Naive thymus-derived CD4-positive, alpha-beta T cell (primary cell): ENCODE results near the gene GPC4. TPM values are rescaled to one million over a fixed set of nuclear protein-coding genes. Genes with fewer than 3 reads are reported as not detected.

Source experiments
- ATAC-seq: fragments of 150-1000 bp; cut with Tn5 transposase; 2 replicates; pipeline ENCODE4 v1.10.0; 2021; ENCODE audit warnings: mild to moderate bottlenecking, moderate library complexity
- CTCF ChIA-PET: fragments of 350-600 bp; sonication (Branson Sonifier 250); formaldehyde crosslinking; loops from one replicate; lab custom pipeline; 2021; ENCODE audit warnings: antibody characterized with exemption; lab: Charles Lee
- POLR2A ChIA-PET: fragments of 350-600 bp; sonication (Branson Sonifier 250); formaldehyde crosslinking; loops from one replicate; lab custom pipeline; 2021; ENCODE audit warnings: antibody characterized with exemption, inconsistent platforms; lab: Charles Lee
- DNase-seq, 9 donors: peaks; one replicate each; pipeline versions ENCODE4 v3.0.0 to v3.0.0-alpha.2; 2020 to 2022; ENCODE audit warnings: mixed read lengths in 1 of 9
- H3K27ac ChIP-seq: one replicate; pipeline ENCODE4 v1.7.0; 2013; ENCODE audit warnings: mild to moderate bottlenecking, low read depth, low read length, moderate library complexity
- H3K27me3 ChIP-seq, 2 donors: one replicate each; pipeline ENCODE4 v1.7.0; 2013; ENCODE audit warnings: low read length in 2 of 2, mild to moderate bottlenecking in 2 of 2, moderate library complexity in 2 of 2; ENCODE audit not compliant: control insufficient read depth in 2 of 2, insufficient read depth in 2 of 2
- H3K36me3 ChIP-seq, 3 experiments: 1 replicate in 2 of 3; 2 replicates in 1 of 3; pipeline ENCODE4 v1.7.0; 2013; ENCODE audit warnings: low read length in 3 of 3, mild to moderate bottlenecking in 3 of 3, moderate library complexity in 1 of 3; ENCODE audit not compliant: insufficient read depth in 3 of 3, control insufficient read depth in 2 of 3
- H3K4me1 ChIP-seq, 2 donors: one replicate each; pipeline ENCODE4 v1.7.0; 2013; ENCODE audit warnings: low read length in 2 of 2, mild to moderate bottlenecking in 2 of 2, moderate library complexity in 1 of 2; ENCODE audit not compliant: control insufficient read depth in 2 of 2, insufficient read depth in 2 of 2
- H3K4me3 ChIP-seq: 2 replicates; pipeline ENCODE4 v1.7.0; 2013; ENCODE audit warnings: mild to moderate bottlenecking, low read length
- H3K9me3 ChIP-seq, 3 experiments: 1 replicate in 2 of 3; 2 replicates in 1 of 3; pipeline ENCODE4 v1.7.0; 2013; ENCODE audit warnings: low read length in 3 of 3; ENCODE audit not compliant: control insufficient read depth in 2 of 3
- H3K27ac Mint-ChIP-seq, 9 donors: one replicate each; pipeline ENCODE4 v1.8.0; 2020 to 2022; ENCODE audit warnings: mixed read lengths in 9 of 9, mild to moderate bottlenecking in 8 of 9, moderate library complexity in 5 of 9, inconsistent platforms in 2 of 9
- H3K27me3 Mint-ChIP-seq, 5 donors: one replicate each; pipeline ENCODE4 v1.8.0; 2021 to 2022; ENCODE audit warnings: mixed read lengths in 5 of 5, mild to moderate bottlenecking in 1 of 5
- H3K36me3 Mint-ChIP-seq, 5 donors: one replicate each; pipeline ENCODE4 v1.8.0; 2020 to 2022; ENCODE audit warnings: mixed read lengths in 5 of 5, mild to moderate bottlenecking in 3 of 5, inconsistent platforms in 1 of 5
- H3K4me1 Mint-ChIP-seq, 7 donors: one replicate each; pipeline ENCODE4 v1.8.0; 2020 to 2022; ENCODE audit warnings: mixed read lengths in 7 of 7, mild to moderate bottlenecking in 3 of 7, inconsistent platforms in 1 of 7
- H3K4me3 Mint-ChIP-seq, 10 donors: one replicate each; pipeline ENCODE4 v1.8.0; 2020 to 2022; ENCODE audit warnings: mild to moderate bottlenecking in 10 of 10, mixed read lengths in 10 of 10, moderate library complexity in 6 of 10, inconsistent platforms in 2 of 10
- H3K9me3 Mint-ChIP-seq, 11 donors: one replicate each; pipeline ENCODE4 v1.8.0; 2020 to 2022; ENCODE audit warnings: mixed read lengths in 11 of 11, mild to moderate bottlenecking in 4 of 11, inconsistent platforms in 1 of 11, moderate library complexity in 1 of 11
- intact Hi-C, 2 donors: fragments of 100-400 bp; cut with micrococcal nuclease; formaldehyde crosslinking; loops; one replicate each; pipeline ENCODE4 v1.15.1; 2023
- polyA plus RNA-seq, 2 donors: library from polyadenylated mRNA; unstranded; fragments of 300-500 nt; fragmentation: Illumina TruSeq; gene quantifications; one replicate each; pipeline ENCODE4 v1.2.3, GENCODE V29; 2021
- total RNA-seq, 6 experiments: library from RNA in 5 of 6; stranded (reverse) in 5 of 6; gene quantifications; 1 replicate in 5 of 6; 2 replicates in 1 of 6; pipeline ENCODE4 v1.2.3 and lab custom pipeline; 2021 to 2026

The GPC4 gene
- total and polyA plus RNA-seq, 7 experiments from 2014 or later = 0.20 TPM; not detected in 6

DNA sequence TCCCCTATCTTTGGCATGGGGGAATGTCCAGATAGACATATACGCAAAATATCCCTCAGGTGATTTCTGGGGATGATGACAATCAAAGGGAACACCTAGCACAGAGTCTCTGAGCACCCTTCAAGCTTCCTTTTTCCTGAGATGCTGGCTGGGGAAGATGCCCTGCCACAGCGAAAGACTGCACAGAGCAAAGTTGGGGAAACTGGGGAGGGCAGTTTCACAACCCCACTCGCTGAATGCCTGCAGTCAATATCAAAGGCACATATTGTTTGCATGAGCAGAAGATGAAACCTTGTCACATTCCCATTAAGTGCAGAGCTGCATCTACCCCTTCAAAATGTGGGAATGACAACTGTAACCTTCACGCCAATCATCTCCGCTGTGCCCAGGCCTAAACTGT is 2.6 kb downstream of the GPC4 start:
- Histone ChIP-seq H3K9me3 (no peaks in the 10 kb centered on the region), H3K36me3 (no peaks in the 10 kb centered on the region), H3K27ac (no peak overlapping the region), H3K4me1 (no peaks in the 10 kb centered on the region), H3K4me3 (no peak overlapping the region), H3K27me3 (no peaks in the 10 kb centered on the region)
- no peak for ATAC-seq
- no peaks in the 10 kb centered on the region for H3K9me3 Mint-ChIP-seq
- H3K4me1 Mint-ChIP-seq = peaks cover 0 to 17% (median 4%) of the 10 kb centered on the region in 7 donors
- intact Hi-C loops = no loop called here
- H3K27ac Mint-ChIP-seq = no peak overlapping the region
- CTCF ChIA-PET = no interaction called here
- H3K4me3 Mint-ChIP-seq = no peak overlapping the region
- peaks cover 0 to 5% (median 0%) of the 10 kb centered on the region in 5 donors for H3K36me3 Mint-ChIP-seq
- no peak for DNase-seq
- POLR2A ChIA-PET = no interaction called here
- peaks cover 7 to 53% (median 26%) of the 10 kb centered on the region in 5 donors for H3K27me3 Mint-ChIP-seq

DNA sequence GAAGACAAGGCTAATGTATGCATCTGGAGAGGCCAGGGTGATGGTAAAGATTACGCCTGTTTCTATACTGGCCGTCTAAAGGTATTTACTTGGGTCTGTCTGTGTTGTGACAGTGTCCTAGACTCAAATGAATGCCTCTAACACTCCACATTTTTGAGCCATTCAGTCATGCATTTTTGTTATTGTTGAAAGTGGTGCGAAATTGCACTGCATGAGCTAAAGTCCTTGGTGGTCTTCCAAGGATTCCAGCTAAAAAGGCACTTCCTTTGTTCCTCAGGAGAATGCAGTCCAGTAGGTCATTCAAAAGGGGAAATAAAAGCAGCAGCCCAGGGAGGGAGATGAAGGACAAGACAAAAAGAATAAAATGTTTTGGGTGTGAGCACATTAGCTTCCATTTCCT is 3.0 kb downstream of the GPC4 start:
- no peaks in the 10 kb centered on the region for H3K27me3 ChIP-seq
- ATAC-seq (no peak), DNase-seq (no peak)
- H3K36me3 Mint-ChIP-seq = peaks cover 0 to 5% (median 0%) of the 10 kb centered on the region in 5 donors
- H3K4me3 Mint-ChIP-seq = no peak overlapping the region
- no peaks in the 10 kb centered on the region for H3K9me3 ChIP-seq
- POLR2A ChIA-PET = no interaction called here
- H3K4me1 Mint-ChIP-seq = peaks cover 0 to 15% (median 4%) of the 10 kb centered on the region in 7 donors
- H3K9me3 Mint-ChIP-seq = peaks cover 0 to 2% (median 0%) of the 10 kb centered on the region in 11 donors
- H3K27ac Mint-ChIP-seq = no peak overlapping the region
- H3K36me3 ChIP-seq = no peaks in the 10 kb centered on the region
- intact Hi-C loops = no loop called here
- H3K27me3 Mint-ChIP-seq = peaks cover 5 to 49% (median 24%) of the 10 kb centered on the region in 5 donors
- CTCF ChIA-PET = no interaction called here
- no peak overlapping the region for H3K27ac ChIP-seq
- H3K4me3 ChIP-seq = no peak overlapping the region
- no peaks in the 10 kb centered on the region for H3K4me1 ChIP-seq

DNA sequence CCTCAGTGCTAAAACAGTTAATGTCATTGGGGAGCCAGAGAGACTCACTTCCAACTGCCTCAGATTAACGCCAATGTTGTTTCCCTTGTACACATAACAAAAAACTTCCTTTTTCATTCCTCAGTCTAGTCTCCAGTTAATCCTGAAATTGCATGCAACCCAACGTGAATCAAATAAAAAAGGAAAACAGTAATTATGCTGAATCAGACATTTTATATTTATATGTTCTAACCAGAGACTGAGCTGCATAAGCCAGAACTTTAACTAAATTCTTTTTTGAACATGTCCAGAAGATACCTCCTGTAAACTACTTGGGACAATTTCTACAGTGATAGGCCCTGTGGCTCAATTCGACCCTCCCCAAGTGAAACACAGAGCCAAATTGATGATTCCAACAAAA is 4.7 kb downstream of the GPC4 start:
- no peaks in the 10 kb centered on the region for H3K36me3 Mint-ChIP-seq

DNA sequence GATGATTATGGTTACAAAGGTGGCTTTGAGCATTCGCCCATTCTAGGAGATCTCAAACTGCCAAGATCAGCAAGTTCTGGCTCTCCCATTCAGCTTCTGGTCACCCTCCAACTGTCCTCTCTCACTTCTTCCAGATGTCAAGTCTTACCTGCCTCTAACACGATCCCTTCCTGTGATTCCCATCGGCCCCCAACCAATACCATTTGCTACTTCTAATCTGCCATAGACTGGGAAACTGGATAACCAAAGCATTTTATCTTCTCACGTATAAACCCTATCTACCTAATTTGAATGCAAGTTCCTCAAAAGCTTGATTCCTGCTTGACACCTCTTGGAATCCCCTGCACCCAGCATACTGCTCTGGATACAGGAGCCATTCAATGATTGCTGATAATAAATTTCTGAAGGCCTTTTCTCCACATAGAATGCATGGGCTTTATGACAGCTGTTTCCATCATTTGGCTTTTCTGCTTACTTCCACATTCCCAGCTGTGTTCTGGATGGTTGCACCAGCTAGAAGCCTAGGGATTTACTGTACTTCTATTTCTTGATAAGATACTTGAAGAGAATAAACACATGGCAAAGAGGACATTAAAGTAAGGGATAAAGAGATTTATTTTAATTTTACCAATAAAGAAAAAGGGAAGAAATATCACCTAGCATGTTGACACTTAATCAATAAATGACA is 9.6 kb downstream of the GPC4 start:
- CTCF ChIA-PET = no interaction called here
- no peaks in the 10 kb centered on the region for H3K36me3 Mint-ChIP-seq
- H3K27me3 ChIP-seq = no peaks in the 10 kb centered on the region
- no peaks in the 10 kb centered on the region for H3K4me1 ChIP-seq
- DNase-seq (no peak), ATAC-seq (no peak)
- H3K9me3 ChIP-seq = no peaks in the 10 kb centered on the region
- H3K4me3 ChIP-seq = no peak overlapping the region
- intact Hi-C loops = no loop called here
- POLR2A ChIA-PET = no interaction called here
- H3K27ac ChIP-seq = no peak overlapping the region
- H3K36me3 ChIP-seq = no peaks in the 10 kb centered on the region
- peaks cover 0 to 5% (median 0%) of the 10 kb centered on the region in 11 donors for H3K9me3 Mint-ChIP-seq
- no peak overlapping the region for H3K4me3 Mint-ChIP-seq
- H3K4me1 Mint-ChIP-seq = peaks cover 0 to 9% (median 7%) of the 10 kb centered on the region in 7 donors
- H3K27ac Mint-ChIP-seq = no peak overlapping the region
- H3K27me3 Mint-ChIP-seq = peaks cover 0 to 13% (median 8%) of the 10 kb centered on the region in 5 donors

More for the DNA sequence above, 4.7 kb downstream of the GPC4 start:
- intact Hi-C loops = no loop called here
- no peak overlapping the region for H3K4me3 ChIP-seq
- Mint-ChIP-seq H3K4me1 (peaks cover 0 to 10% (median 4%) of the 10 kb centered on the region in 7 donors), H3K9me3 (peaks cover 0 to 4% (median 0%) of the 10 kb centered on the region in 11 donors), H3K27me3 (peaks cover 0 to 36% (median 18%) of the 10 kb centered on the region in 5 donors), H3K4me3 (no peak overlapping the region), H3K27ac (no peak overlapping the region)
- CTCF ChIA-PET = interaction anchor here (0.6 kb wide), 1 partner anchor 110 kb away, joined by 3 read pairs; no protein-coding TSS in a partner anchor
- ATAC-seq = no peak
- no peak for DNase-seq
- POLR2A ChIA-PET = no interaction called here
- no peaks in the 10 kb centered on the region for H3K9me3 ChIP-seq
- H3K27me3 ChIP-seq = no peaks in the 10 kb centered on the region
- H3K4me1 ChIP-seq = no peaks in the 10 kb centered on the region
- H3K27ac ChIP-seq = no peak overlapping the region
- no peaks in the 10 kb centered on the region for H3K36me3 ChIP-seq

DNA sequence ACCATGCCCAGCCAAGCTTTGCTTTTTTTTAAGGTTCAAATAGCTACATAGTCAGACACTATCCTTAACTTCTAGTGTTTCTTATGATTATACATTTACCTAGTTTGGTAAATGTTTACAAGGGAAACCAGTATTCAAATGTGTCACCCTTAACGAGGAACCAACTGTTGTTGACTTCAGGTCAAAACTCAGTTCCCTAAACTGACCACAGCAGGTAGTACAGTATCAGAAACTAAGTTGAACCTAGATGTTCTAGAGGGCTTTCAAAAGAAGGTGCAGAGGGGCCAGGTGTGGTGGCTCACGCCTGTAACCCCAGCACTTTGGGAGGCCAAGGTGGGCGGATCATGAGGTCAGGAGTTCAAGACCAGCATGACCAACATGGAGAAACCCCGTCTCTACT is 11.3 kb downstream of the GPC4 start:
- no peak overlapping the region for H3K4me3 Mint-ChIP-seq
- Histone ChIP-seq H3K27me3 (no peaks in the 10 kb centered on the region), H3K4me1 (no peaks in the 10 kb centered on the region), H3K9me3 (no peaks in the 10 kb centered on the region), H3K4me3 (no peak overlapping the region), H3K27ac (no peak overlapping the region), H3K36me3 (no peaks in the 10 kb centered on the region)
- no peaks in the 10 kb centered on the region for H3K36me3 Mint-ChIP-seq
- H3K9me3 Mint-ChIP-seq = peaks cover 0 to 5% (median 0%) of the 10 kb centered on the region in 11 donors
- no peak for DNase-seq
- ATAC-seq = no peak
- intact Hi-C loops = no loop called here
- H3K4me1 Mint-ChIP-seq = peaks cover 0 to 9% (median 7%) of the 10 kb centered on the region in 7 donors
- ChIA-PET POLR2A (no interaction called here), CTCF (no interaction called here)
- H3K27ac Mint-ChIP-seq = no peak overlapping the region
- H3K27me3 Mint-ChIP-seq = peaks cover 0 to 9% (median 2%) of the 10 kb centered on the region in 5 donors

DNA sequence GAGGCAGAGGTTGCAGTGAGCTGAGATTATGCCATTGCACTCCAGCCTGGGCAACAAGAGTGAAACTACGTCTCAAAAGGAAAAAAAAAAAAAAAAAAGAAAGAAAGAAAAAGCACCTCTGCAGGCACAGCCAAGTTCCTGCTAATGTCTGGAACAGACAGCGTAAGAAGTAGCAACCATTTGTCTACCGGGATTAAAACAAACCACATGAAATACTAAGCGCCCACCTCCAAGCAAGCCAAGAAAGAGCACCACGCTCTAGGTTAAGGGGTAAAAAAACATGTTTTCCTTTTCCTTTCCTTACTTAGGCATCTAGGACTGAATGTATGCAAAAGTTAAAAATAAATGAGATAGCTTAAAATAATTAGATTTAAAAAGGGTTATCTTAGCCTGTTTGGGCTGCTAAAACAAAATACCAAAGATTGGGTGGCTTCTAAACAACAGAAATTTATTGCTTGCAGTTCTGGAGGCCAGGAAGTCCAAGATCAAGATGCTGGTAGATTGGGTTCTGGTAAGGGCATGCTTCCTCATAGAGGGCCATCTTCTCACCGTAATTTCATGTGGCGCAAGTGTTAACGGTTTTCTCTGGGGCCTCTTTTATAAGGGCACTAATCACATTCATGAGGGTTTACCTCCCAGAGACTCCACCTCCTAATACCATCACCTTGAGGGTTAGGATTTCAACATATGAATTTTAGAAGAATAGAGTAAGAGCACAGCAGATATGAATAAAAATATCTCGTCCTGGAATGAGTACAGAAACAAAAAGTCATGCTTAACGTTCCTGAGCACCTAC is 12.3 kb downstream of the GPC4 start:
- POLR2A ChIA-PET = no interaction called here
- Mint-ChIP-seq H3K27ac (no peak overlapping the region), H3K36me3 (no peaks in the 10 kb centered on the region), H3K27me3 (peaks cover 0 to 9% (median 2%) of the 10 kb centered on the region in 5 donors), H3K9me3 (peaks cover 0 to 5% (median 0%) of the 10 kb centered on the region in 11 donors), H3K4me3 (no peak overlapping the region), H3K4me1 (peaks cover 0 to 9% (median 7%) of the 10 kb centered on the region in 7 donors)
- Histone ChIP-seq H3K9me3 (no peaks in the 10 kb centered on the region), H3K4me1 (no peaks in the 10 kb centered on the region), H3K4me3 (no peak overlapping the region), H3K27me3 (no peaks in the 10 kb centered on the region), H3K27ac (no peak overlapping the region), H3K36me3 (no peaks in the 10 kb centered on the region)
- DNase-seq = no peak
- intact Hi-C loops = no loop called here
- ATAC-seq = no peak
- CTCF ChIA-PET = no interaction called here
